Body of pancreas (tissue), 4 donors: ENCODE measurements around the gene DNAH2.

Source experiments
- CTCF ChIP-seq, 7 experiments: fragments of 450-650 bp in 4 of 7; fragments of 200-600 bp in 3 of 7; sonication (generic) in 3 of 7; IDR thresholded peaks; one replicate each; pipeline ENCODE4 v1.5.1; 2016 to 2019; ENCODE audit warnings: antibody characterized with exemption in 7 of 7
- POLR2A ChIP-seq, 3 donors: fragments of 450-650 bp; IDR thresholded peaks; one replicate each; pipeline ENCODE4 v1.6.1; 2016; ENCODE audit warnings: antibody characterized with exemption in 3 of 3, mild to moderate bottlenecking in 2 of 3

- no peak for TF ChIP-seq CTCF (IDR thresholded peaks at IDR 0.05)
- TF ChIP-seq POLR2A (IDR thresholded peaks at IDR 0.05) = peak in 2 of 3 donors; percentile 70 to 73
Measured at GRCh38 chr17:7842380-7843256, 125.1 kb downstream of the DNAH2 start.
